GM12801 (cell line): ENCODE data around the gene FGFR2.

Source experiments
- CTCF ChIP-seq: IDR thresholded peaks from one replicate; pipeline ENCODE4 v1.5.1; 2011; ENCODE audit warnings: control low read depth; ENCODE audit not compliant: insufficient read length; ENCODE audit errors: extremely low read depth

FGFR2 gene

GRCh38 chr10:121597504-121598262 is 561 bp downstream of the FGFR2 start:
- no peak for TF ChIP-seq CTCF

GRCh38 chr10:121596689-121597503 is 1.3 kb downstream of the FGFR2 start:
- TF ChIP-seq CTCF = no peak

GRCh38 chr10:121595806-121596688 is 2.2 kb downstream of the FGFR2 start:
- no peak for TF ChIP-seq CTCF

- no peak for TF ChIP-seq CTCF
Observed at GRCh38 chr10:121595351-121595805, 2.9 kb downstream of the FGFR2 start.

GRCh38 chr10:121594623-121595350 is 3.5 kb downstream of the FGFR2 start:
- no peak for TF ChIP-seq CTCF

- TF ChIP-seq CTCF = no peak
Observed at GRCh38 chr10:121594076-121594475, 4.2 kb downstream of the FGFR2 start.
